ENCODE results near the gene CCDC12.

DNA sequence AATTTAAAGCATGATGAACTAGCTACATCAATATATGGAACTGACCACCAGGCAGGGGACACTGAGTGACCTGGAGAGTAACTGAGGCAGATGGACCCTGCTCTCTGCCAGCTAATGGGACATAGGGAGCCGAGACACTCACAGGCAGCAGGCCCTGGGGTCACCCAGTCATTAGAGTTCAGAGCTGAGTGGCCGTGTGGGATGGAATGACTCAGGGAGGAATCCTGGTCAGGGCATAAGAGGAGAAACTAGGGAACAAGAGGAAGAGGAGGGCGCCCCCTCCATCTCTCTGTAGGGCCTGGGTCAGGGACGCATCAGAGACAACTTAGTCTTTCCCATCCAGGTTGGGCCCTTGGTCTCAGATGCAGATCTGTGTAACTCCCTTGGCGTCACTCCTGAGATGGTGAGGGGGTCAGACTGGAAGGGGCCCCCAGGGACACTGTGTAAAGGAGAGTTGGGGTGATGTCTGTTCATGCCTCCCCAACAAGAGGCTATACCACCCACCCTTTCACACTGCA lies 39.8 kb downstream of the CCDC12 start:
- TF ChIP-seq, protein P1, sequence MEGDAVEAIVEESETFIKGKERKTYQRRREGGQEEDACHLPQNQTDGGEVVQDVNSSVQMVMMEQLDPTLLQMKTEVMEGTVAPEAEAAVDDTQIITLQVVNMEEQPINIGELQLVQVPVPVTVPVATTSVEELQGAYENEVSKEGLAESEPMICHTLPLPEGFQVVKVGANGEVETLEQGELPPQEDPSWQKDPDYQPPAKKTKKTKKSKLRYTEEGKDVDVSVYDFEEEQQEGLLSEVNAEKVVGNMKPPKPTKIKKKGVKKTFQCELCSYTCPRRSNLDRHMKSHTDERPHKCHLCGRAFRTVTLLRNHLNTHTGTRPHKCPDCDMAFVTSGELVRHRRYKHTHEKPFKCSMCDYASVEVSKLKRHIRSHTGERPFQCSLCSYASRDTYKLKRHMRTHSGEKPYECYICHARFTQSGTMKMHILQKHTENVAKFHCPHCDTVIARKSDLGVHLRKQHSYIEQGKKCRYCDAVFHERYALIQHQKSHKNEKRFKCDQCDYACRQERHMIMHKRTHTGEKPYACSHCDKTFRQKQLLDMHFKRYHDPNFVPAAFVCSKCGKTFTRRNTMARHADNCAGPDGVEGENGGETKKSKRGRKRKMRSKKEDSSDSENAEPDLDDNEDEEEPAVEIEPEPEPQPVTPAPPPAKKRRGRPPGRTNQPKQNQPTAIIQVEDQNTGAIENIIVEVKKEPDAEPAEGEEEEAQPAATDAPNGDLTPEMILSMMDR (IDR thresholded peaks at IDR 0.05) = no peak
- TF ChIP-seq POLR2A (IDR thresholded peaks at IDR 0.05) = no peak
